ENCODE data around the gene TMEM179. TPM values are rescaled to one million over a fixed set of nuclear protein-coding genes. Genes with fewer than 3 reads are reported as not detected.

TMEM179 gene
- total and polyA plus RNA-seq, 10 of the 15 experiments (the other 5 are each of a cell fraction or from before 2014, with no cell fraction given) = not detected

GRCh38 chr14:104582005-104582404, 22.6 kb downstream of the TMEM179 start:
- ChIA-PET RAD21 (ENCODE audit: unreplicated experiment) (no interaction called here), CTCF (no interaction called here), SMC1A (ENCODE audit: uncharacterized antibody, unreplicated experiment) (no interaction called here), POLR2A (no interaction called here)
- ATAC-seq (no peak), FAIRE-seq (no peak), DNase-seq (ENCODE audit: low read depth, low spot score) (no peak)
- Histone ChIP-seq H3K4me3 (no peak overlapping the region), H2AFZ (ENCODE audit: control insufficient read depth, low read depth, low read length) (no peak overlapping the region), H3K4me2 (ENCODE audit: control insufficient read depth, insufficient read depth) (no peak overlapping the region), H3K9me3 (replicated peaks; ENCODE audit: control insufficient read depth, insufficient read depth, low read length) (no peaks in the 10 kb centered on the region), H3K4me1 (ENCODE audit: control insufficient read depth, insufficient read depth, low read length) (no peaks in the 10 kb centered on the region), H3K27ac (ENCODE audit: control insufficient read depth, insufficient read depth) (no peak overlapping the region), H3K27me3 (replicated peaks in 1 of 2; ENCODE audit: control insufficient read depth in 2 of 2, insufficient read depth in 2 of 2, low read length in 1 of 2) (peaks cover 0 to 4% of the 10 kb centered on the region in 2 experiments; a peak in 2 of 4 replicates), H3K36me3 (ENCODE audit: control insufficient read depth in 2 of 2, insufficient read depth in 2 of 2, low read length in 1 of 2) (no peaks in the 10 kb centered on the region), H4K20me1 (ENCODE audit: control insufficient read depth, insufficient read depth) (no peaks in the 10 kb centered on the region), H3K79me2 (ENCODE audit: control insufficient read depth, insufficient read depth, low read length) (no peaks in the 10 kb centered on the region), H3K9ac (ENCODE audit: control insufficient read depth, insufficient read depth, low read length) (no peak overlapping the region)
- intact Hi-C loops (cut with micrococcal nuclease; ENCODE audit: unreplicated experiment) (no loop called here), in situ Hi-C loops (cut with MboI) (no loop called here)
- no peak for TF ChIP-seq ASH2L (IDR thresholded peaks at IDR 0.05; ENCODE audit: borderline replicate concordance, low read depth)
- TF ChIP-seq USF1 (IDR thresholded peaks at IDR 0.05; ENCODE audit: borderline replicate concordance, extremely low read length, insufficient read depth, low read depth, low read length) = no peak
- 26% methylated on average over 19 of the region's 20 CpGs for WGBS (ENCODE audit: insufficient coverage, insufficient replicate concordance, low lambda C conversion rate, missing lambda C conversion rate)
- BruUV-seq (replicated peaks) = no TSS peak

GRCh38 chr14:104581521-104581920, 23.1 kb downstream of the TMEM179 start:
- H3K36me3 ChIP-seq (ENCODE audit: control insufficient read depth in 2 of 2, insufficient read depth in 2 of 2, low read length in 1 of 2) = no peaks in the 10 kb centered on the region
- no peak overlapping the region for H3K4me3 ChIP-seq
- intact Hi-C loops (cut with micrococcal nuclease; ENCODE audit: unreplicated experiment) (no loop called here), in situ Hi-C loops (cut with MboI) (no loop called here)
- ChIA-PET CTCF (no interaction called here), POLR2A (no interaction called here), RAD21 (ENCODE audit: unreplicated experiment) (no interaction called here), SMC1A (ENCODE audit: uncharacterized antibody, unreplicated experiment) (no interaction called here)
- H2AFZ ChIP-seq (ENCODE audit: control insufficient read depth, low read depth, low read length) = no peak overlapping the region
- H3K9me3 ChIP-seq (replicated peaks; ENCODE audit: control insufficient read depth, insufficient read depth, low read length) = no peaks in the 10 kb centered on the region
- DNase-seq (ENCODE audit: low read depth, low spot score) (no peak), FAIRE-seq (no peak), ATAC-seq (peak; percentile 18; the same call in 1 of the 3 replicates)
- H4K20me1 ChIP-seq (ENCODE audit: control insufficient read depth, insufficient read depth) = no peaks in the 10 kb centered on the region
- no peaks in the 10 kb centered on the region for H3K4me1 ChIP-seq (ENCODE audit: control insufficient read depth, insufficient read depth, low read length)
- no peaks in the 10 kb centered on the region for H3K79me2 ChIP-seq (ENCODE audit: control insufficient read depth, insufficient read depth, low read length)
- H3K27ac ChIP-seq (ENCODE audit: control insufficient read depth, insufficient read depth) = no peak overlapping the region
- peaks cover 0 to 4% of the 10 kb centered on the region in 2 experiments; a peak in 2 of 4 replicates for H3K27me3 ChIP-seq (replicated peaks in 1 of 2; ENCODE audit: control insufficient read depth in 2 of 2, insufficient read depth in 2 of 2, low read length in 1 of 2)
- no peak overlapping the region for H3K4me2 ChIP-seq (ENCODE audit: control insufficient read depth, insufficient read depth)
- TF ChIP-seq ZBTB11 (CRISPR knock-in tag; IDR thresholded peaks at IDR 0.05) (no peak), SIN3A (IDR thresholded peaks at IDR 0.05; ENCODE audit: low read depth, low read length) (no peak), MEF2A (IDR thresholded peaks at IDR 0.05; ENCODE audit: insufficient read depth, low read depth, low read length) (no peak), RBBP5 (conservative IDR thresholded peaks at IDR 0.05) (no peak), WRNIP1 (IDR thresholded peaks at IDR 0.05; ENCODE audit: borderline replicate concordance, low read depth, low read length) (no peak)
- no TSS peak for BruUV-seq (replicated peaks)
- WGBS (ENCODE audit: insufficient coverage, insufficient replicate concordance, low lambda C conversion rate, missing lambda C conversion rate) = 38% methylated on average over 9 of the region's 9 CpGs
- H3K9ac ChIP-seq (ENCODE audit: control insufficient read depth, insufficient read depth, low read length) = no peak overlapping the region
